Omental fat pad (tissue), 4 donors: ENCODE data around the gene CARD10. TPM values are rescaled to one million over a fixed set of nuclear protein-coding genes. Genes with fewer than 3 reads are reported as not detected.

Source experiments
- ATAC-seq: fragments of 150-250 bp; one replicate; pipeline ENCODE4 v1.9.1; 2016; ENCODE audit warnings: mild to moderate bottlenecking, moderate library complexity; ENCODE audit not compliant: low FRiP score
- DNase-seq: peaks from one replicate; pipeline ENCODE4 v3.0.0-alpha.2; 2019; ENCODE audit warnings: low spot score
- CTCF ChIP-seq, 3 donors: fragments of 450-650 bp; IDR thresholded peaks; one replicate each; pipeline ENCODE4 v1.5.1; 2016 to 2017; ENCODE audit warnings: antibody characterized with exemption in 3 of 3, mild to moderate bottlenecking in 3 of 3, moderate library complexity in 2 of 3
- total RNA-seq, 4 donors: library from RNA; depleted of rRNA; stranded (reverse); fragments of >200 nt; gene quantifications; one replicate each; pipeline ENCODE4 v1.1.0, GENCODE V29; 2016

Gene CARD10
- total RNA-seq, 4 donors from 2014 or later, result 2.5 to 18.8 (median 4.8) TPM

- no peak for TF ChIP-seq CTCF (IDR thresholded peaks at IDR 0.05)
- ATAC-seq (no peak), DNase-seq (no peak)
Observed at GRCh38 chr22:37440875-37441274, 78.3 kb downstream of the CARD10 start.

Other genes with a start within 250 kb of the CARD10 start
- 10 to 100 TPM; 17.4 to 83.5 (median 34.4) TPM for gene CYTH4, start 236.9 kb downstream of the CARD10 start, total RNA-seq
- gene ELFN2, start 91.9 kb downstream of the CARD10 start, total RNA-seq, result under 1 TPM in 1 of 4 donors, not detected in 3; 0.32 TPM
- 10 to 100 TPM; 16.0 to 64.2 (median 35.7) TPM for gene MFNG, start 33.0 kb downstream of the CARD10 start, total RNA-seq
- gene CDC42EP1, start 41.1 kb upstream of the CARD10 start, total RNA-seq, result 10 to 100 TPM; 33.1 to 63.0 (median 39.2) TPM
- 10 to 100 TPM in 1 of 4 donors, 1 to 10 TPM in 2, not detected in 1; 1.8 to 13.6 (median 3.6) TPM for gene LGALS2, start 60.7 kb upstream of the CARD10 start, total RNA-seq
- 10 to 100 TPM; 28.7 to 50.7 (median 33.9) TPM for gene GGA1, start 89.4 kb upstream of the CARD10 start, total RNA-seq
- gene SH3BP1, start 120.3 kb upstream of the CARD10 start, total RNA-seq, result 10 to 100 TPM in 1 of 4 donors, 1 to 10 TPM in 3; 3.6 to 11.5 (median 8.2) TPM
- 1 to 10 TPM; 3.8 to 5.4 (median 4.3) TPM for gene PDXP, start 139.3 kb upstream of the CARD10 start, total RNA-seq
- 1,000 to 10,000 TPM; 1,558 to 2,934 (median 2,167) TPM for gene LGALS1, start 156.2 kb upstream of the CARD10 start, total RNA-seq
- 10 to 100 TPM; 16.4 to 34.8 (median 21.4) TPM for gene NOL12, start 166.9 kb upstream of the CARD10 start, total RNA-seq
- gene TRIOBP, start 177.6 kb upstream of the CARD10 start, total RNA-seq, result 100 to 1,000 TPM in 1 of 4 donors, 10 to 100 TPM in 3; 79.2 to 179 (median 82.8) TPM